GM12878 (cell line): ENCODE results near the gene GMCL1. TPM values are rescaled to one million over a fixed set of nuclear protein-coding genes. Genes with fewer than 3 reads are reported as not detected.

ENCODE experiments used
- ATAC-seq: fragments of 200-7000 bp; cut with Tn5 transposase; 3 replicates; pipeline ENCODE4 v1.9.1; 2020; ENCODE audit warnings: mild to moderate bottlenecking, moderate library complexity
- BruUV-seq: library from RNA; stranded (reverse); fragments of 400-500 nt; replicated peaks from 2 replicates; lab custom pipeline; 2021; lab: Mats Ljungman, UMichigan
- CTCF ChIA-PET: fragments of 300-600 bp; sonication (Branson Sonifier 250); formaldehyde crosslinking; extraction: SDS; loops from one replicate; lab custom pipeline; 2021; ENCODE audit warnings: inconsistent platforms; lab: Yijun Ruan, JAX
- POLR2A ChIA-PET: fragments of 350-600 bp; formaldehyde crosslinking; extraction: SDS; loops from one replicate; lab custom pipeline; 2021; ENCODE audit warnings: inconsistent platforms; lab: Charles Lee
- RAD21 ChIA-PET: fragments of 300-600 bp; sonication (Branson Sonifier 250); formaldehyde crosslinking; loops from one replicate; lab custom pipeline; 2023; ENCODE audit warnings: antibody characterized with exemption; ENCODE audit not compliant: unreplicated experiment; lab: Charles Lee
- SMC1A ChIA-PET: fragments of 300-600 bp; sonication (Branson Sonifier 250); formaldehyde crosslinking; loops from one replicate; lab custom pipeline; 2023; ENCODE audit not compliant: unreplicated experiment, uncharacterized antibody; lab: Charles Lee
- DNase-seq: peaks from one replicate; pipeline ENCODE4 v3.0.0-alpha.2; 2011; ENCODE audit warnings: low read depth, low spot score
- FAIRE-seq: peaks from 3 replicates; lab custom pipeline; 2011; peaks lifted over from hg19 to GRCh38; lab: Jason Lieb, UNC
- H2AFZ ChIP-seq: 2 replicates; pipeline ENCODE4 v1.6.0; 2011; ENCODE audit warnings: low read depth, low read length, control low read depth; ENCODE audit not compliant: control insufficient read depth
- H3K27ac ChIP-seq: 2 replicates; pipeline ENCODE4 v1.5.1; 2011; ENCODE audit warnings: control low read depth; ENCODE audit not compliant: control insufficient read depth, insufficient read depth
- H3K27me3 ChIP-seq, 2 experiments: replicated peaks in 1 of 2; 2 replicates each; pipeline versions ENCODE4 v1.6.0 to v1.6.1; 2011; ENCODE audit warnings: low read length in 1 of 2; ENCODE audit not compliant: control insufficient read depth in 2 of 2, insufficient read depth in 2 of 2
- H3K36me3 ChIP-seq, 2 experiments: 2 replicates each; pipeline ENCODE4 v1.5.1; 2011; ENCODE audit warnings: low read length in 1 of 2; ENCODE audit not compliant: control insufficient read depth in 2 of 2, insufficient read depth in 2 of 2
- H3K4me1 ChIP-seq: 2 replicates; pipeline ENCODE4 v1.6.1; 2011; ENCODE audit warnings: mild to moderate bottlenecking, low read length, moderate library complexity, mixed read lengths; ENCODE audit not compliant: control insufficient read depth, insufficient read depth
- H3K4me2 ChIP-seq: 2 replicates; pipeline ENCODE4 v1.6.0; 2011; ENCODE audit warnings: control low read depth; ENCODE audit not compliant: control insufficient read depth, insufficient read depth
- H3K4me3 ChIP-seq: fragments of 200-600 bp; sonication (generic); 2 replicates; pipeline ENCODE4 v1.5.1; 2016
- H3K79me2 ChIP-seq: 2 replicates; pipeline ENCODE4 v1.6.0; 2011; ENCODE audit warnings: low read length; ENCODE audit not compliant: control insufficient read depth, insufficient read depth
- H3K9ac ChIP-seq: 2 replicates; pipeline ENCODE4 v1.8.0; 2011; ENCODE audit warnings: low read length, control low read depth, mixed read lengths; ENCODE audit not compliant: control insufficient read depth, insufficient read depth
- H3K9me3 ChIP-seq: replicated peaks from 3 replicates; pipeline ENCODE4 v1.5.1; 2011; ENCODE audit warnings: mild to moderate bottlenecking, low read length; ENCODE audit not compliant: control insufficient read depth, insufficient read depth
- H4K20me1 ChIP-seq: 2 replicates; pipeline ENCODE4 v1.6.0; 2011; ENCODE audit not compliant: control insufficient read depth, insufficient read depth
- REST ChIP-seq: IDR thresholded peaks from 2 replicates; pipeline ENCODE4 v1.6.1; 2012; ENCODE audit warnings: mild to moderate bottlenecking, low read depth, low read length
- TBL1XR1 ChIP-seq: IDR thresholded peaks from 2 replicates; pipeline ENCODE4 v1.6.1; 2012; ENCODE audit warnings: low read depth, low read length, improper control_type of control experiment
- TCF3 ChIP-seq: IDR thresholded peaks from 2 replicates; pipeline ENCODE4 v1.6.1; 2012; ENCODE audit warnings: low read depth, mild to moderate bottlenecking, low read length, borderline replicate concordance; ENCODE audit not compliant: insufficient read depth
- ZNF592 ChIP-seq: fragments of 450-650 bp; IDR thresholded peaks from 2 replicates; pipeline ENCODE4 v1.6.1; 2017; ENCODE audit warnings: mild to moderate bottlenecking, moderate library complexity
- WGBS: methylation state at CpG from one replicate; pipeline ENCODE4 v1.1.6; 2016; ENCODE audit warnings: low lambda C conversion rate; ENCODE audit not compliant: insufficient replicate concordance, insufficient coverage; ENCODE audit errors: missing lambda C conversion rate; 5-methylcytosine and 5-hydroxymethylcytosine counted together
- in situ Hi-C: fragments of 300-500 bp; cut with MboI; formaldehyde crosslinking; loops from 9 replicates; pipeline ENCODE4 v1.14.3; 2018; ENCODE audit warnings: mixed read lengths
- intact Hi-C: fragments of 100-400 bp; cut with micrococcal nuclease; formaldehyde crosslinking; loops from one replicate; pipeline ENCODE4 v1.14.2; 2022; ENCODE audit not compliant: unreplicated experiment
- polyA plus RNA-seq, 11 experiments: library from polyadenylated mRNA; depleted of rRNA in 4 of 11; unstranded in 6 of 11; stranded (reverse) in 5 of 11; fragments of >200 nt; fragmentation: Nextera tagmentation in 4 of 11; fragmentation: Illumina TruSeq in 1 of 11; extraction: Ambion mirVana in 4 of 11; extraction: Trizol in 1 of 11; gene quantifications; 1 replicate in 1 of 11; 2 replicates in 10 of 11; pipeline versions ENCODE4 v1.2.1 to v1.2.3, GENCODE V29; 2011 to 2016; ENCODE audit warnings: inconsistent platforms in 2 of 11, missing spikeins in 2 of 11, low read depth in 1 of 11
- total RNA-seq, 4 experiments: library from RNA; depleted of rRNA in 3 of 4; stranded (reverse); fragments of >200 nt in 3 of 4; fragmentation: Illumina TruSeq in 1 of 4; extraction: Trizol in 1 of 4; gene quantifications; 2 replicates each; pipeline versions ENCODE4 v1.2.1 to v1.2.3, GENCODE V29; 2013 to 2021
- TF ChIP-seq, protein P1 (sequence below): fragments of 450-650 bp; IDR thresholded peaks from 2 replicates; pipeline ENCODE4 v1.6.1; 2018; ENCODE audit warnings: borderline replicate concordance, mild to moderate bottlenecking; ENCODE audit not compliant: partially characterized antibody

The GMCL1 gene
- total and polyA plus RNA-seq, 10 of the 15 experiments (the other 5 are each of a cell fraction or from before 2014, with no cell fraction given), result 3.7 to 21.4 (median 12.3) TPM

GRCh38 chr2:69805887-69806286 is 23.6 kb upstream of the GMCL1 start (continued):
- TF ChIP-seq ZNF592, result no peak
- TF ChIP-seq, all 136 proteins: peak for 0

GRCh38 chr2:69807821-69808540 is 21.5 kb upstream of the GMCL1 start:
- Histone ChIP-seq H3K27ac (no peak overlapping the region), H2AFZ (no peak overlapping the region), H3K4me2 (no peak overlapping the region), H3K27me3 (no peaks in the 10 kb centered on the region), H3K9ac (no peak overlapping the region), H3K4me3 (no peak overlapping the region), H3K36me3 (peaks cover 5 to 20% of the 10 kb centered on the region in 2 experiments), H4K20me1 (no peaks in the 10 kb centered on the region), H3K79me2 (no peaks in the 10 kb centered on the region), H3K9me3 (no peaks in the 10 kb centered on the region), H3K4me1 (peaks cover 14% of the 10 kb centered on the region)
- ChIA-PET RAD21 (interaction anchor here (5.8 kb wide), 1 partner anchor 84 kb away, joined by 35 read pairs; no protein-coding TSS in a partner anchor), CTCF (interaction anchor here (11.7 to 13.5 kb wide), 2 partner anchors 9 to 82 kb away, joined by 103 to 408 read pairs; no protein-coding TSS in a partner anchor), POLR2A (interaction anchor here (0.5 kb wide), 1 partner anchor 32 kb away, joined by 3 read pairs; no protein-coding TSS in a partner anchor), SMC1A (interaction anchor here (0.7 to 4.6 kb wide), 3 partner anchors 7 to 83 kb away, joined by 4 to 29 read pairs (median 5); no protein-coding TSS in a partner anchor)
- ATAC-seq, result no peak
- intact Hi-C loops (no loop called here), in situ Hi-C loops (loop anchor here (5.0 to 25.0 kb wide), 2 partner anchors 66 to 246 kb away; partner anchors contain the start of gene ANXA4)
- no TSS peak for BruUV-seq
- WGBS, result 95% methylated on average over 16 of the region's 16 CpGs
- FAIRE-seq, result no peak
- no peak for DNase-seq
- TF ChIP-seq TBL1XR1 (no peak), TCF3 (no peak), REST (no peak)
- TF ChIP-seq, protein P1, sequence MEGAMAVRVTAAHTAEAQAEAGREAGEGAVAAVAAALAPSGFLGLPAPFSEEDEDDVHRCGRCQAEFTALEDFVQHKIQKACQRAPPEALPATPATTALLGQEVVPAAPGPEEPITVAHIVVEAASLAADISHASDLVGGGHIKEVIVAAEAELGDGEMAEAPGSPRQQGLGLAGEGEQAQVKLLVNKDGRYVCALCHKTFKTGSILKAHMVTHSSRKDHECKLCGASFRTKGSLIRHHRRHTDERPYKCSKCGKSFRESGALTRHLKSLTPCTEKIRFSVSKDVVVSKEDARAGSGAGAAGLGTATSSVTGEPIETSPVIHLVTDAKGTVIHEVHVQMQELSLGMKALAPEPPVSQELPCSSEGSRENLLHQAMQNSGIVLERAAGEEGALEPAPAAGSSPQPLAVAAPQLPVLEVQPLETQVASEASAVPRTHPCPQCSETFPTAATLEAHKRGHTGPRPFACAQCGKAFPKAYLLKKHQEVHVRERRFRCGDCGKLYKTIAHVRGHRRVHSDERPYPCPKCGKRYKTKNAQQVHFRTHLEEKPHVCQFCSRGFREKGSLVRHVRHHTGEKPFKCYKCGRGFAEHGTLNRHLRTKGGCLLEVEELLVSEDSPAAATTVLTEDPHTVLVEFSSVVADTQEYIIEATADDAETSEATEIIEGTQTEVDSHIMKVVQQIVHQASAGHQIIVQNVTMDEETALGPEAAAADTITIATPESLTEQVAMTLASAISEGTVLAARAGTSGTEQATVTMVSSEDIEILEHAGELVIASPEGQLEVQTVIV, result no peak
